ENCODE measurements around the gene BNIP5.

BNIP5 gene

DNA sequence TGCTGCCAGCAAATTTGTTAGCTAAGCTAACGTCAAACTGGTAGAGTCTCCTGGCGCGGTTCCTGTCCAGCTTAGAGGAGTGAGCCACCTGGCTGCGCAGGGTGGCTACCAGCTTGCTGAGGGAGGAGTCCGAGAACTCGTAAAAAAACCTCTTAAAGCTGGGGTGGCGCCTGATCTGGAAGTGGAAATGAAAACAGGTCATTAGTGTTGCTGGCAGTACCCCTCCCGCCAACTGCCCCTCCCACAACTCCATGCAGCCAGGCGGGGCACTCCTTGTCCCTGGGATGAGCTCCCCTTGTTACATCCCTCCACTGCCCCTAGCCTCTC lies 17.3 kb downstream of the BNIP5 start (continued):
- TF ChIP-seq, protein P1, sequence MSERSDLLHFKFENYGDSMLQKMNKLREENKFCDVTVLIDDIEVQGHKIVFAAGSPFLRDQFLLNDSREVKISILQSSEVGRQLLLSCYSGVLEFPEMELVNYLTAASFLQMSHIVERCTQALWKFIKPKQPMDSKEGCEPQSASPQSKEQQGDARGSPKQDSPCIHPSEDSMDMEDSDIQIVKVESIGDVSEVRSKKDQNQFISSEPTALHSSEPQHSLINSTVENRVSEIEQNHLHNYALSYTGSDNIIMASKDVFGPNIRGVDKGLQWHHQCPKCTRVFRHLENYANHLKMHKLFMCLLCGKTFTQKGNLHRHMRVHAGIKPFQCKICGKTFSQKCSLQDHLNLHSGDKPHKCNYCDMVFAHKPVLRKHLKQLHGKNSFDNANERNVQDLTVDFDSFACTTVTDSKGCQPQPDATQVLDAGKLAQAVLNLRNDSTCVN (tag by site-specific recombination; optimal IDR thresholded peaks at IDR 0.05) = no peak
- TF ChIP-seq SCRT2 (tag by site-specific recombination; IDR thresholded peaks at IDR 0.05) (peak; percentile 44; the same call in 1 of the 2 replicates), ZSCAN5A (tag by site-specific recombination; IDR thresholded peaks at IDR 0.05) (no peak), ZNF776 (tag by site-specific recombination; IDR thresholded peaks at IDR 0.05; ENCODE audit: borderline replicate concordance) (no peak), ZFHX2 (tag by site-specific recombination; conservative IDR thresholded peaks at IDR 0.05) (no peak; the same call in 1 of the 2 replicates), ZNF629 (tag by site-specific recombination; IDR thresholded peaks at IDR 0.05) (peak; percentile 56; the same call in 1 of the 2 replicates), ZNF350 (tag by site-specific recombination; IDR thresholded peaks at IDR 0.05) (no peak), YY2 (tag by site-specific recombination; IDR thresholded peaks at IDR 0.05) (no peak), ZNF16 (tag by site-specific recombination; IDR thresholded peaks at IDR 0.05; ENCODE audit: low read depth) (no peak), ZNF530 (tag by site-specific recombination; IDR thresholded peaks at IDR 0.05; ENCODE audit: low read depth) (no peak), ZSCAN4 (tag by site-specific recombination; IDR thresholded peaks at IDR 0.05) (no peak), ZNF404 (tag by site-specific recombination; IDR thresholded peaks at IDR 0.05) (no peak), PRDM10 (tag by site-specific recombination; IDR thresholded peaks at IDR 0.05) (peak; percentile 79; the same call in 1 of the 2 replicates), ZNF768 (tag by site-specific recombination; IDR thresholded peaks at IDR 0.05) (no peak), ZNF121 (tag by site-specific recombination; IDR thresholded peaks at IDR 0.05) (no peak), ZFP69B (tag by site-specific recombination; IDR thresholded peaks at IDR 0.05) (no peak), ZNF571 (tag by site-specific recombination; IDR thresholded peaks at IDR 0.05) (no peak), MYNN (tag by site-specific recombination; IDR thresholded peaks at IDR 0.05; ENCODE audit: borderline replicate concordance) (no peak), ZBTB8A (tag by site-specific recombination; IDR thresholded peaks at IDR 0.05) (no peak), ZNF645 (tag by site-specific recombination; IDR thresholded peaks at IDR 0.05) (no peak), WT1 (tag by site-specific recombination; IDR thresholded peaks at IDR 0.05) (peak; percentile 98), ZNF354C (tag by site-specific recombination; IDR thresholded peaks at IDR 0.05; ENCODE audit: borderline replicate concordance, low read depth) (no peak), ZNF132 (tag by site-specific recombination; IDR thresholded peaks at IDR 0.05; ENCODE audit: borderline replicate concordance) (no peak), ZNF324 (tag by site-specific recombination; IDR thresholded peaks at IDR 0.05) (no peak), ZNF558 (tag by site-specific recombination; IDR thresholded peaks at IDR 0.05) (no peak), ZNF624 (tag by site-specific recombination; IDR thresholded peaks at IDR 0.05) (no peak), ZNF791 (tag by site-specific recombination; IDR thresholded peaks at IDR 0.05) (no peak), ZNF214 (tag by site-specific recombination; IDR thresholded peaks at IDR 0.05; ENCODE audit: borderline replicate concordance) (no peak), ZNF777 (tag by site-specific recombination; IDR thresholded peaks at IDR 0.05; ENCODE audit: borderline replicate concordance) (no peak), BCL11B (tag by site-specific recombination; IDR thresholded peaks at IDR 0.05; ENCODE audit: low read depth) (no peak)
- TF ChIP-seq, protein P2, sequence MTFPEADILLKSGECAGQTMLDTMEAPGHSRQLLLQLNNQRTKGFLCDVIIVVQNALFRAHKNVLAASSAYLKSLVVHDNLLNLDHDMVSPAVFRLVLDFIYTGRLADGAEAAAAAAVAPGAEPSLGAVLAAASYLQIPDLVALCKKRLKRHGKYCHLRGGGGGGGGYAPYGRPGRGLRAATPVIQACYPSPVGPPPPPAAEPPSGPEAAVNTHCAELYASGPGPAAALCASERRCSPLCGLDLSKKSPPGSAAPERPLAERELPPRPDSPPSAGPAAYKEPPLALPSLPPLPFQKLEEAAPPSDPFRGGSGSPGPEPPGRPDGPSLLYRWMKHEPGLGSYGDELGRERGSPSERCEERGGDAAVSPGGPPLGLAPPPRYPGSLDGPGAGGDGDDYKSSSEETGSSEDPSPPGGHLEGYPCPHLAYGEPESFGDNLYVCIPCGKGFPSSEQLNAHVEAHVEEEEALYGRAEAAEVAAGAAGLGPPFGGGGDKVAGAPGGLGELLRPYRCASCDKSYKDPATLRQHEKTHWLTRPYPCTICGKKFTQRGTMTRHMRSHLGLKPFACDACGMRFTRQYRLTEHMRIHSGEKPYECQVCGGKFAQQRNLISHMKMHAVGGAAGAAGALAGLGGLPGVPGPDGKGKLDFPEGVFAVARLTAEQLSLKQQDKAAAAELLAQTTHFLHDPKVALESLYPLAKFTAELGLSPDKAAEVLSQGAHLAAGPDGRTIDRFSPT (tag by site-specific recombination; IDR thresholded peaks at IDR 0.05) = peak; percentile 46; the same call in 1 of the 2 replicates
